ENCODE data around the gene ARHGAP31. TPM values are rescaled to one million over a fixed set of nuclear protein-coding genes. Genes with fewer than 3 reads are reported as not detected.

The ARHGAP31 gene
- total RNA-seq, 4 donors from 2014 or later: 6.2 to 9.7 (median 7.3) TPM

DNA sequence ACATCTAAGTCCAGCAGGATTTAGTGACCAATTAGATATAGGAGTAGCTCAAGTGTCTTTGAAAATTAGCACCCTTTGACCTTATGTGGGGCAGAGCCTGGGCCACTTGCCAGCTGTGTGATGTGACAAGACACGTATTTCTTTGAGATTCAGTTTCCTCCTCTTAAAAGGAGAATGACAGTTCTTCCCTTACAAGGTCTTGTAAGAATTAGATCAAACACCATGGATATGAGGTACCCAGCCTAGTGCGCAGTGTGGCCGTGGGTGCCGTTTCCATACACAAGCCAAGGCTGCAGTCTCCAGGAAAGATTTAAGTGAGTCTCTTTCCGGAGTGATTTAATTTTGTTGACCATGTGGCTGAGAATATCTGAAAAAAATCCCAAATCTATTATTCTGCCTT is 46.3 kb downstream of the ARHGAP31 start:
- intact Hi-C loops (cut with DNase I; ENCODE audit: low total_unique reads) (no loop called here), in situ Hi-C loops (cut with MboI; ENCODE audit: low sequenced_read_pairs in 4 of 4) (no loop called here)
- no peak overlapping the region for H3K27ac ChIP-seq
- no peaks in the 10 kb centered on the region for H3K9me3 ChIP-seq
- ATAC-seq: no peak
- H3K4me3 ChIP-seq: no peak overlapping the region
- no peaks in the 10 kb centered on the region for H3K27me3 ChIP-seq
- DNase-seq: no peak
- no peaks in the 10 kb centered on the region for H3K36me3 ChIP-seq
- no peak for TF ChIP-seq POLR2A (IDR thresholded peaks at IDR 0.05)
- TF ChIP-seq, protein P1, sequence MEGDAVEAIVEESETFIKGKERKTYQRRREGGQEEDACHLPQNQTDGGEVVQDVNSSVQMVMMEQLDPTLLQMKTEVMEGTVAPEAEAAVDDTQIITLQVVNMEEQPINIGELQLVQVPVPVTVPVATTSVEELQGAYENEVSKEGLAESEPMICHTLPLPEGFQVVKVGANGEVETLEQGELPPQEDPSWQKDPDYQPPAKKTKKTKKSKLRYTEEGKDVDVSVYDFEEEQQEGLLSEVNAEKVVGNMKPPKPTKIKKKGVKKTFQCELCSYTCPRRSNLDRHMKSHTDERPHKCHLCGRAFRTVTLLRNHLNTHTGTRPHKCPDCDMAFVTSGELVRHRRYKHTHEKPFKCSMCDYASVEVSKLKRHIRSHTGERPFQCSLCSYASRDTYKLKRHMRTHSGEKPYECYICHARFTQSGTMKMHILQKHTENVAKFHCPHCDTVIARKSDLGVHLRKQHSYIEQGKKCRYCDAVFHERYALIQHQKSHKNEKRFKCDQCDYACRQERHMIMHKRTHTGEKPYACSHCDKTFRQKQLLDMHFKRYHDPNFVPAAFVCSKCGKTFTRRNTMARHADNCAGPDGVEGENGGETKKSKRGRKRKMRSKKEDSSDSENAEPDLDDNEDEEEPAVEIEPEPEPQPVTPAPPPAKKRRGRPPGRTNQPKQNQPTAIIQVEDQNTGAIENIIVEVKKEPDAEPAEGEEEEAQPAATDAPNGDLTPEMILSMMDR (IDR thresholded peaks at IDR 0.05 in 4 of 5, conservative IDR thresholded peaks at IDR 0.05 in 1 of 5): no peak
- H3K4me1 ChIP-seq: no peaks in the 10 kb centered on the region

GRCh38 chr3:119342176-119342575 is 48.0 kb downstream of the ARHGAP31 start:
- TF ChIP-seq, protein P1 (IDR thresholded peaks at IDR 0.05 in 4 of 5, conservative IDR thresholded peaks at IDR 0.05 in 1 of 5): no peak
- TF ChIP-seq POLR2A (IDR thresholded peaks at IDR 0.05): no peak
- no peaks in the 10 kb centered on the region for H3K9me3 ChIP-seq
- no peaks in the 10 kb centered on the region for H3K36me3 ChIP-seq
- H3K4me3 ChIP-seq: no peak overlapping the region
- no peak for ATAC-seq
- H3K27ac ChIP-seq: no peak overlapping the region
- H3K4me1 ChIP-seq: no peaks in the 10 kb centered on the region
- H3K27me3 ChIP-seq: no peaks in the 10 kb centered on the region
- in situ Hi-C loops (cut with MboI; ENCODE audit: low sequenced_read_pairs in 4 of 4): no loop called here
- no peak for DNase-seq
- intact Hi-C loops (cut with DNase I; ENCODE audit: low total_unique reads): no loop called here

DNA sequence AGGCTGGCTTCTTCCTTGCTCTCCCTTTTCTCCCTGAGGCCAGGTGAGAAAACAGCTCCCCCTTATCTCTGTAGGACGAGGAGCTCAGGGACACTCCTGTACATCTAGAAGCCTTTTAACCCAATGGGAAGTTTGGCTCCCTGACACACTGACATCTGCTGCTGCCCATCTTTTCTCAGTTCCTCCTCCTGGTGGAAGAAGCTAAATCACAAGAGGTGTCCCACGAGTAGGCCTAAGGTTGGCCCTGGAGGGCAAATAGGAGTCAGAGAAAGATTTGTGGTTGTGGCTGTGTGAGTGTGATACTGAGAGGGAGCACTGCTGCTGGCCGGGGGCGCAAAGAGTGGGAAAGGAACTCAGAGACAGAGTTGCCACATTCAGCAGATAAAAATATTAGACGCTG is 49.5 kb downstream of the ARHGAP31 start:
- Histone ChIP-seq H3K27ac (no peak overlapping the region), H3K9me3 (no peaks in the 10 kb centered on the region), H3K36me3 (no peaks in the 10 kb centered on the region), H3K4me1 (peaks cover 0 to 3% of the 10 kb centered on the region in 2 donors), H3K27me3 (no peaks in the 10 kb centered on the region), H3K4me3 (no peak overlapping the region)
- ATAC-seq: no peak
- in situ Hi-C loops (cut with MboI; ENCODE audit: low sequenced_read_pairs in 4 of 4) (no loop called here), intact Hi-C loops (cut with DNase I; ENCODE audit: low total_unique reads) (no loop called here)
- DNase-seq: no peak
- TF ChIP-seq, protein P1 (IDR thresholded peaks at IDR 0.05 in 4 of 5, conservative IDR thresholded peaks at IDR 0.05 in 1 of 5): no peak
- TF ChIP-seq POLR2A (IDR thresholded peaks at IDR 0.05): no peak

GRCh38 chr3:119346076-119346496 is 51.9 kb downstream of the ARHGAP31 start:
- Histone ChIP-seq H3K4me3 (no peak overlapping the region), H3K27me3 (no peaks in the 10 kb centered on the region), H3K9me3 (no peaks in the 10 kb centered on the region), H3K27ac (peak overlapping the region in 2 of 4 donors; percentile 1 to 58), H3K36me3 (no peaks in the 10 kb centered on the region), H3K4me1 (peaks cover 4 to 14% of the 10 kb centered on the region in 2 donors)
- TF ChIP-seq, protein P1 (IDR thresholded peaks at IDR 0.05 in 4 of 5, conservative IDR thresholded peaks at IDR 0.05 in 1 of 5): no peak
- TF ChIP-seq POLR2A (IDR thresholded peaks at IDR 0.05): no peak
- DNase-seq: no peak
- ATAC-seq: no peak
- in situ Hi-C loops (cut with MboI; ENCODE audit: low sequenced_read_pairs in 4 of 4): no loop called here
- intact Hi-C loops (cut with DNase I; ENCODE audit: low total_unique reads): no loop called here

DNA sequence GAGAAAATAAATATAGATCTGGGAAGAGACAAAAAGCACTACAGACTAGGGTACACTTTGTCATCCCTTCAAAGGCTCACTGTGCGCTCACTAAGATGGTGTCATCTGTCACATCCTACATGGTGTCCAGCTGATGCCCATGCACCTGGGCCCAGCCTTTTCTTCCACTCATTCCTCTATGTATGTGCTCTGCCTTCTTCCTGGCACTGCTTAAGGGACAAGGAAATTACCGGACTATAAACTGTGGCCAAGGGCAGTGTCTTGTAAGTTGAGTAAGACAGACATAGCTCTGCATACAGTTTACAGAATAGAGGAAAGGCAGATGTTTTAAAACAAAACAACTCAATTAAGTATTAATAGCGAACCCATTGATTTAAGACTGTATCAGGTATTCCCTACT is 52.9 kb downstream of the ARHGAP31 start:
- no peaks in the 10 kb centered on the region for H3K36me3 ChIP-seq
- peak overlapping the region in 3 of 4 donors; percentile 24 to 58 (median 38) for H3K27ac ChIP-seq
- H3K9me3 ChIP-seq: no peaks in the 10 kb centered on the region
- H3K4me1 ChIP-seq: peaks cover 4 to 18% of the 10 kb centered on the region in 2 donors
- intact Hi-C loops (cut with DNase I; ENCODE audit: low total_unique reads): no loop called here
- H3K4me3 ChIP-seq: no peak overlapping the region
- H3K27me3 ChIP-seq: no peaks in the 10 kb centered on the region
- DNase-seq (no peak), ATAC-seq (no peak)
- in situ Hi-C loops (cut with MboI; ENCODE audit: low sequenced_read_pairs in 4 of 4): no loop called here
- TF ChIP-seq POLR2A (IDR thresholded peaks at IDR 0.05): no peak
- TF ChIP-seq, protein P1 (IDR thresholded peaks at IDR 0.05 in 4 of 5, conservative IDR thresholded peaks at IDR 0.05 in 1 of 5): no peak
